CD14-positive monocyte (primary cell): ENCODE measurements around the gene HECTD1. TPM values are rescaled to one million over a fixed set of nuclear protein-coding genes. Genes with fewer than 3 reads are reported as not detected.
"Not testable (repeated sequence)": the region's sequence is repeated elsewhere in the genome, so short reads cannot be mapped to it uniquely, and the experiment has no call there.

Experiments
- DNase-seq, 3 donors: peaks; one replicate each; pipeline ENCODE4 v3.0.0-alpha.2; 2011 to 2022
- H2AFZ ChIP-seq: 2 replicates; pipeline ENCODE4 v1.6.0; 2012; ENCODE audit warnings: mild to moderate bottlenecking, low read depth, low read length, inconsistent platforms; ENCODE audit not compliant: insufficient read depth, poor library complexity, severe bottlenecking
- H3K27ac ChIP-seq, 2 donors: 1 replicate in 1 of 2; 2 replicates in 1 of 2; pipeline ENCODE4 v1.5.1; 2012 to 2013; ENCODE audit warnings: low read length in 2 of 2, control low read depth in 1 of 2, inconsistent platforms in 1 of 2, low read depth in 1 of 2, mild to moderate bottlenecking in 1 of 2
- H3K27me3 ChIP-seq, 2 donors: one replicate each; pipeline versions ENCODE4 v1.6.0 to v1.6.1; 2011 to 2013; ENCODE audit warnings: low read length in 2 of 2; ENCODE audit not compliant: control insufficient read depth in 2 of 2, insufficient read depth in 2 of 2
- H3K36me3 ChIP-seq, 2 donors: replicated peaks in 1 of 2; 1 replicate in 1 of 2; 2 replicates in 1 of 2; pipeline versions ENCODE4 v1.5.1 to v1.6.1; 2012 to 2013; ENCODE audit warnings: low read length in 2 of 2, control low read depth in 1 of 2, inconsistent platforms in 1 of 2, mild to moderate bottlenecking in 1 of 2; ENCODE audit not compliant: insufficient read depth in 2 of 2, control insufficient read depth in 1 of 2
- H3K4me1 ChIP-seq, 2 donors: 1 replicate in 1 of 2; 2 replicates in 1 of 2; pipeline versions ENCODE4 v1.5.1 to v1.6.1; 2012 to 2013; ENCODE audit warnings: low read length in 2 of 2, control low read depth in 1 of 2, inconsistent platforms in 1 of 2, mild to moderate bottlenecking in 1 of 2, moderate library complexity in 1 of 2; ENCODE audit not compliant: insufficient read depth in 2 of 2, control insufficient read depth in 1 of 2
- H3K4me2 ChIP-seq: replicated peaks from 2 replicates; pipeline ENCODE3; 2012; ENCODE audit warnings: low read length, moderate library complexity, mild to moderate bottlenecking; ENCODE audit not compliant: poor library complexity, severe bottlenecking; ENCODE audit errors: extremely low read depth
- H3K4me3 ChIP-seq, 3 experiments: fragments of 200-600 bp in 1 of 3; sonication (generic) in 1 of 3; replicated peaks in 1 of 3; 1 replicate in 2 of 3; 2 replicates in 1 of 3; pipeline ENCODE4 v1.5.1; 2011 to 2013; ENCODE audit warnings: low read length in 3 of 3, mild to moderate bottlenecking in 3 of 3, control low read depth in 2 of 3, low read depth in 2 of 3, inconsistent platforms in 1 of 3, moderate library complexity in 1 of 3
- H3K79me2 ChIP-seq: 2 replicates; pipeline ENCODE4 v1.6.0; 2012; ENCODE audit warnings: mild to moderate bottlenecking, control low read depth, inconsistent platforms, low read length, moderate library complexity; ENCODE audit not compliant: insufficient read depth
- H3K9ac ChIP-seq: 2 replicates; pipeline ENCODE4 v1.6.0; 2017; ENCODE audit warnings: low read length, mild to moderate bottlenecking; ENCODE audit not compliant: insufficient read depth, poor library complexity, severe bottlenecking
- H3K9me3 ChIP-seq, 2 donors: replicated peaks in 1 of 2; 1 replicate in 1 of 2; 2 replicates in 1 of 2; pipeline versions ENCODE4 v1.5.1 to v1.6.1; 2012 to 2013; ENCODE audit warnings: low read length in 2 of 2, control low read depth in 1 of 2; ENCODE audit not compliant: control insufficient read depth in 1 of 2, insufficient read depth in 1 of 2
- H4K20me1 ChIP-seq: 2 replicates; pipeline ENCODE4 v1.6.0; 2012; ENCODE audit warnings: mild to moderate bottlenecking, low read length, control low read depth, moderate library complexity; ENCODE audit not compliant: insufficient read depth
- H3K27ac Mint-ChIP-seq, 7 donors: one replicate each; pipeline ENCODE4 v1.8.0; 2020; ENCODE audit warnings: mild to moderate bottlenecking in 7 of 7, mixed read lengths in 7 of 7, moderate library complexity in 6 of 7, inconsistent platforms in 2 of 7
- H3K27me3 Mint-ChIP-seq, 3 donors: one replicate each; pipeline ENCODE4 v1.8.0; 2021 to 2022; ENCODE audit warnings: low read depth in 3 of 3, mild to moderate bottlenecking in 3 of 3, mixed read lengths in 3 of 3, moderate library complexity in 3 of 3, inconsistent platforms in 1 of 3
- H3K36me3 Mint-ChIP-seq, 2 donors: one replicate each; pipeline ENCODE4 v1.8.0; 2020; ENCODE audit warnings: mixed read lengths in 2 of 2, inconsistent platforms in 1 of 2, mild to moderate bottlenecking in 1 of 2
- H3K4me1 Mint-ChIP-seq: one replicate; pipeline ENCODE4 v1.8.0; 2020; ENCODE audit warnings: mild to moderate bottlenecking, mixed read lengths
- H3K4me3 Mint-ChIP-seq, 2 donors: one replicate each; pipeline ENCODE4 v1.8.0; 2020; ENCODE audit warnings: mild to moderate bottlenecking in 2 of 2, mixed read lengths in 2 of 2, moderate library complexity in 1 of 2
- H3K9me3 Mint-ChIP-seq, 7 donors: one replicate each; pipeline ENCODE4 v1.8.0; 2020 to 2022; ENCODE audit warnings: mixed read lengths in 7 of 7, mild to moderate bottlenecking in 6 of 7, moderate library complexity in 6 of 7, inconsistent platforms in 2 of 7
- CTCF ChIP-seq: fragments of 200-600 bp; IDR thresholded peaks from one replicate; pipeline ENCODE4 v1.8.0; 2022; ENCODE audit warnings: antibody characterized with exemption, mild to moderate bottlenecking
- WGBS: methylation state at CpG from one replicate; pipeline ENCODE4 v1.1.5; 2013; ENCODE audit warnings: missing lambda C conversion rate; ENCODE audit not compliant: insufficient coverage; 5-methylcytosine and 5-hydroxymethylcytosine counted together
- intact Hi-C, 2 donors: fragments of 100-400 bp; cut with micrococcal nuclease; formaldehyde crosslinking; loops; one replicate each; pipeline versions ENCODE4 v1.15.0 to v1.15.1; 2023
- polyA plus RNA-seq, 3 donors: library from polyadenylated mRNA; depleted of rRNA in 1 of 3; unstranded in 2 of 3; stranded (reverse) in 1 of 3; fragments of 300-500 nt in 2 of 3; fragments of >200 nt in 1 of 3; fragmentation: Illumina TruSeq in 2 of 3; gene quantifications; 1 replicate in 2 of 3; 2 replicates in 1 of 3; pipeline ENCODE4 v1.2.3, GENCODE V29; 2012 to 2021

HECTD1 gene
- polyA plus RNA-seq, 3 donors: 12.7 to 55.9 (median 21.5) TPM

- no peaks in the 10 kb centered on the region for H3K79me2 ChIP-seq
- no peak overlapping the region for H3K4me2 ChIP-seq
- H3K4me1 ChIP-seq: peaks cover 5 to 6% of the 10 kb centered on the region in 2 donors
- intact Hi-C loops: no loop called here
- TF ChIP-seq CTCF: no peak
- 99% methylated on average over 9 of the region's 12 CpGs for WGBS
- H3K36me3 ChIP-seq: no peaks in the 10 kb centered on the region
- DNase-seq: no peak
- H4K20me1 ChIP-seq: no peaks in the 10 kb centered on the region
- Mint-ChIP-seq H3K27ac (peak overlapping the region in 1 of 7 donors; percentile 75), H3K27me3 (peaks cover 0 to 8% (median 1%) of the 10 kb centered on the region in 3 donors), H3K36me3 (no peaks in the 10 kb centered on the region), H3K4me1 (peaks cover 13% of the 10 kb centered on the region), H3K9me3 (no peaks in the 10 kb centered on the region), H3K4me3 (no peak overlapping the region)
- H3K4me3 ChIP-seq: no peak overlapping the region
- no peak overlapping the region for H3K9ac ChIP-seq
- no peaks in the 10 kb centered on the region for H3K9me3 ChIP-seq
- H3K27me3 ChIP-seq: no peaks in the 10 kb centered on the region
- H2AFZ ChIP-seq: no peak overlapping the region
- no peak overlapping the region for H3K27ac ChIP-seq
Measured at GRCh38 chr14:31057701-31058364, 149.8 kb downstream of the HECTD1 start.

GRCh38 chr14:31057035-31057434, 150.6 kb downstream of the HECTD1 start:
- H3K36me3 ChIP-seq: no peaks in the 10 kb centered on the region
- Mint-ChIP-seq H3K27me3 (peaks cover 0 to 8% (median 0%) of the 10 kb centered on the region in 3 donors), H3K4me3 (no peak overlapping the region), H3K9me3 (no peaks in the 10 kb centered on the region), H3K4me1 (peaks cover 13% of the 10 kb centered on the region), H3K27ac (peak overlapping the region in 1 of 7 donors; percentile 66), H3K36me3 (no peaks in the 10 kb centered on the region)
- intact Hi-C loops: no loop called here
- no peak overlapping the region for H3K4me3 ChIP-seq
- TF ChIP-seq CTCF: no peak
- H3K27ac ChIP-seq: no peak overlapping the region
- no peak for DNase-seq
- no peaks in the 10 kb centered on the region for H4K20me1 ChIP-seq
- H3K4me2 ChIP-seq: no peak overlapping the region
- peaks cover 5 to 6% of the 10 kb centered on the region in 2 donors for H3K4me1 ChIP-seq
- no peaks in the 10 kb centered on the region for H3K27me3 ChIP-seq
- H3K9ac ChIP-seq: no peak overlapping the region
- no peaks in the 10 kb centered on the region for H3K79me2 ChIP-seq
- WGBS: no CpG with 5 or more reads among the region's 1 CpG
- no peaks in the 10 kb centered on the region for H3K9me3 ChIP-seq
- no peak overlapping the region for H2AFZ ChIP-seq

- H3K79me2 ChIP-seq, H3K9me3 Mint-ChIP-seq, H3K4me2 ChIP-seq, H3K27me3 Mint-ChIP-seq, H3K36me3 Mint-ChIP-seq, H2AFZ ChIP-seq, H3K4me1 ChIP-seq, H4K20me1 ChIP-seq, intact Hi-C loops, H3K9me3 ChIP-seq, H3K27me3 ChIP-seq, H3K36me3 ChIP-seq, H3K9ac ChIP-seq, H3K27ac ChIP-seq, H3K4me1 Mint-ChIP-seq, H3K4me3 ChIP-seq, DNase-seq, H3K4me3 Mint-ChIP-seq: not testable (repeated sequence)
- 100% methylated on average over 4 of the region's 9 CpGs for WGBS
- H3K27ac Mint-ChIP-seq: peak overlapping the region in 1 of 7 donors; percentile 74
Measured at GRCh38 chr14:31052905-31053586, 154.5 kb downstream of the HECTD1 start.
